Urinary bladder (tissue), 4 donors: ENCODE data around the gene UBE2D3. TPM values are rescaled to one million over a fixed set of nuclear protein-coding genes. Genes with fewer than 3 reads are reported as not detected.

Source experiments
- DNase-seq: peaks from one replicate; pipeline ENCODE4 v3.0.0-alpha.2; 2015; ENCODE audit errors: extremely low spot score
- H3K27ac ChIP-seq: one replicate; pipeline ENCODE4 v1.5.1; 2013; ENCODE audit warnings: low read depth, mild to moderate bottlenecking, moderate library complexity
- H3K36me3 ChIP-seq: one replicate; pipeline ENCODE4 v1.6.1; 2013; ENCODE audit warnings: mild to moderate bottlenecking, moderate library complexity; ENCODE audit not compliant: insufficient read depth
- H3K4me1 ChIP-seq: one replicate; pipeline ENCODE4 v1.6.1; 2013; ENCODE audit warnings: mild to moderate bottlenecking, moderate library complexity; ENCODE audit not compliant: insufficient read depth
- H3K4me3 ChIP-seq: one replicate; pipeline ENCODE4 v1.5.1; 2013; ENCODE audit warnings: low read depth, low read length
- WGBS: extraction: QIAGEN DNeasy Blood & Tissue Kit; methylation state at CpG from one replicate; pipeline ENCODE4 v1.1.7; 2013; 5-methylcytosine and 5-hydroxymethylcytosine counted together
- polyA plus RNA-seq: library from polyadenylated mRNA; stranded (reverse); fragments of 200-250 nt; gene quantifications from one replicate; pipeline ENCODE4 v1.2.3, GENCODE V29; 2013
- total RNA-seq: library from RNA; depleted of rRNA; stranded (reverse); fragments of >200 nt; gene quantifications from one replicate; pipeline ENCODE4 v1.2.3, GENCODE V29; 2014
- donor health status: healthy with polysubstance abuse.
- donor health status: healthy.

The UBE2D3 gene
- total and polyA plus RNA-seq, 2 donors = 220 to 285 TPM

DNA sequence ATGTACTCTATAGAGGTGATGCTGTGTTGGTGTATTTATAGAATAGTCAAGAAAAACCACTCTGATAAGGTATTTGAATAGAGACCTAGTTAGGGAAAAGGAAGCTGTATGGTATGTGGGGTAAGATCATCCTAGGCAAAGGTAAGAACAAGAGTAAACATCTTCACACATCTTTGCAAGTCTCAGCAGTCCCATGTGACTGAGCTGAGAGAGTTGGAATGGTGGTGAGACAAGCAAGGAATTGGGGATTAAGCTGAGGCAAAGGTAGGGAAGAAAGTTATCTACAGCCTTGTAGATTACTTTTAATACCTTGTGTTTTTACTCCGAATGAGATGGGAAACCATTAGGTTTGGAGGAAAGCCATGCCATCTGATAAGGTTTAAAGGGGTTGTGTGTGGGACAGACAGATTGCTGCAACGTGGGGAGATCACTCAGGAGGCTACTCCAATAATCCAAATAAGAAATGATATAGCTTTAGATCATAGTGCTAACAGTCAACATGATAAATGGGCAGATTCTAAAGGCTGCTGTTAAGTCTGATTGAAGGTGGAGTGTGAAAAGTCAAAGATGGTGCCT, 34.9 kb downstream of the UBE2D3 start:
- H3K4me3 ChIP-seq = no peak overlapping the region
- no peak for DNase-seq
- no peaks in the 10 kb centered on the region for H3K36me3 ChIP-seq
- WGBS = 59% methylated on average over 2 of the region's 2 CpGs
- H3K27ac ChIP-seq = no peak overlapping the region
- no peaks in the 10 kb centered on the region for H3K4me1 ChIP-seq

DNA sequence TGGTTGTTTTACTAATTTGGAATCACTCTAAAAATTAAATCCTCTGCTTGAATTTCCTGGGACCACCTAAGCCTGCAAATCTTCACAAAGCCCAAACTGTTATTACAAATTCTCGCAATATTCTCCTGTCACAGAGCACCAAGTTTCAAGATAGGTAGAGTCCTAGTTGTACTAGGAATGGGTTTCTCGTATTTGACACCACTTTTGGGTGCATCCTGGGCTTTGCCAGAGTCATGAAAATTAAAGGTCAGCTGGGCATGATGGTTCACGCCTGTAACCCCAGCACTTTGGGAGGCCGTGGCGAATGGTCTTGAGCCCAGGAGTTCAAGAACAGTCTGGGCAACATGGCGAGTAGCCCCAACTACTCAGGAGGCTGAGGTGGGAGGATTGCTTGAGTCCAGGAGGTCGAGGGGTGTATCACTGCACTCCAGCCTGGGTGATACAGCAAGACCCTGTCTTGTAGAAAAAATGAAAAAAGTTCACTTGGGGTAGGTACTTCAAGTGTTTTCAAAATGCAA, 36.0 kb downstream of the UBE2D3 start:
- WGBS = 82% methylated on average over 7 of the region's 7 CpGs
- no peaks in the 10 kb centered on the region for H3K36me3 ChIP-seq

DNA sequence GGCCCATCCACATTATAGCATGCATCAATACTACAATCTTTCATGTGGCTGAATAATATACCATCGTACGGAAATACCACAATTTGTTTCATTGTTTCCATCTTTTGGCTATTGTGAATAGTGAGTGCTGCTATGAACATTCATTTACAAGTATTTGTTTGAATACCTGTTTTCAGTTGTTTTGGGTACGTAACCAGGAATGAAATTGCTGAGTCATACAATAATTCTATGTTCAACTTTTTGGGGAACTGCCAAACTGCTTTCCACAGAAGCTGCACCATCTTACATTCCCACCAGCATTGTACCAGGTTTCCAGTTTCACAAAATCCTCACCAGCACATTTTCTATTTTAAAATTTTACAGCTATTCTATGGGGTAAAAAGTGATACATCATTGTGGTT, 38.0 kb downstream of the UBE2D3 start:
- no peak for DNase-seq
- H3K4me1 ChIP-seq = no peaks in the 10 kb centered on the region
- H3K4me3 ChIP-seq = no peak overlapping the region
- no peak overlapping the region for H3K27ac ChIP-seq
- H3K36me3 ChIP-seq = no peaks in the 10 kb centered on the region
- 72% methylated on average over 3 of the region's 3 CpGs for WGBS

More for the DNA sequence above, 36.0 kb downstream of the UBE2D3 start:
- DNase-seq = no peak
- no peak overlapping the region for H3K4me3 ChIP-seq
- H3K27ac ChIP-seq = no peak overlapping the region
- H3K4me1 ChIP-seq = no peaks in the 10 kb centered on the region

DNA sequence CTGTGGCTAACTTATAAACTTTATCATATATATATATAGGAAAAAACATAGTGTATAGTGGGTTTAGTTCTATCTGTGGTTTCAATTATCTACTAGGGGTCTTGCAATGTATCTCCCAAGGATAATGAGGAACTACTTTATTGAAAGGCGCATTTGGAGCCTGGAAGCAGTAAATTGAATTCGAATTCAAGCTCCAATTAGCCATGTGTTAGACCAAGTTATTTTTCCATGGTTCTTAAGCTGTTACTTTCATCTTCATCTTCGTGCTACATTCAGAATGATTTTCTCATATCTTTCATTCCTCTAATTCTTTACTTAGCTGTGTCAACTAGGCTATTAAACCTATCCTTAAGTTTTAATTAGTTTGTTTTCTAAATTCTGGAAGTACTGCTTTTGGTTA, 39.4 kb downstream of the UBE2D3 start:
- Histone ChIP-seq H3K27ac (no peak overlapping the region), H3K4me3 (no peak overlapping the region), H3K36me3 (no peaks in the 10 kb centered on the region), H3K4me1 (no peaks in the 10 kb centered on the region)
- DNase-seq = no peak
- WGBS = 96% methylated on average over 3 of the region's 3 CpGs

DNA sequence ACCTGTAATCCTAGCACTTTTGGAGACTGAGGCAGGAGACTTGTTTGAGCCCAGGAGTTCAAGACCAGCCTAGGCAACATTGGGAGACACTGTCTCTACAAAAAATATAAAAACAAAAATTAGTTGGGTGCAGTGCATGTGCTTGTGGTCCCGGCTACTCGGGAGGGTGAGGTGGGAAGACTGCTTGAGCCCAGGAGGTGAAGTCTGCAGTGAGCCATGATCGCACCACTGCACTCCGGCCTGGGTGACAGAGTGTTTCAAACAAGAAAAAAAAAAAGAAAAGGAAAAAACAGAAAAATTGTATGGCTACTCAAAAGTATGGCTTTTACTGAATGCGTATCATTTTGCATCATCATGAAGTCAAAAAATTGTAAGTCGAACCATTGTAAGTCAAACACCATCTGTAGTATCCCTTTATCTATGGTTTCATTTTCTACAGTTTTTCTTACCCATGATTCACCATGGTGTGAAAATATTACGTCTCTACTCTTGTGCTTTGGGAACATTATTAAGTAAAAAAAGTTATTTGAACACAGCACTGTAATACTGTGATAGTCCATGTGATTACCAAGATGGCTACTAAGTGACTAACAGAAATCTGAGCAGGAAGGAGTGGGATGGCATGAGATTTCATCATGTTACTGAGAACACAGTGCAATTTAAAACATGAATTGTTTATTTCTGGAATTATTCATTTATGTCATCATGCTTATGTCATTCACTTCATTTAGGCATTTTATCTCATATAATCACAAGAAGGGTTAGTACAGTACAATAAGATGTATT, 40.1 kb downstream of the UBE2D3 start:
- 96% methylated on average over 7 of the region's 7 CpGs for WGBS
- no peak overlapping the region for H3K27ac ChIP-seq
- H3K4me1 ChIP-seq = no peaks in the 10 kb centered on the region
- H3K4me3 ChIP-seq = no peak overlapping the region
- H3K36me3 ChIP-seq = no peaks in the 10 kb centered on the region
- no peak for DNase-seq

DNA sequence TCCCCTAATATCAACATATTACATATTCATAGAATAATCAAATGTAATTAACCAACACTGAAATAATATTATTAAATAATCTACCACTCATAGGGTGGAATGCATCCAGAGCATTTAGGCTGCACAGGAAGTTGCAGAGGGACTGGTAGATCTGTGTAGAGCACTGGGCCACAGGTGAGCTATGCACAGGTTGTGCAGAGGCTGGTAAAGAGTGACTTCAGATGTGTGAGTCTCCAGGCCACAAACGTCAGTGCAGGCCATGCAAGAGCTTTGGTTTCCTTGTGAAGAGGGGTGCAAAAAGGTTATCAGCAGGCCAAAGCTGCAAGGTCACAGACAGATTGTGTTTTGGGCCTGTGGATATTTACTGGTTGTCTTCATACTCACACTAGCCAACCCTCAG, 41.1 kb downstream of the UBE2D3 start:
- WGBS = 49% methylated on average over 1 of the region's 1 CpG
- H3K36me3 ChIP-seq = no peaks in the 10 kb centered on the region
- DNase-seq = no peak
- H3K27ac ChIP-seq = no peak overlapping the region
- no peak overlapping the region for H3K4me3 ChIP-seq
- no peaks in the 10 kb centered on the region for H3K4me1 ChIP-seq

DNA sequence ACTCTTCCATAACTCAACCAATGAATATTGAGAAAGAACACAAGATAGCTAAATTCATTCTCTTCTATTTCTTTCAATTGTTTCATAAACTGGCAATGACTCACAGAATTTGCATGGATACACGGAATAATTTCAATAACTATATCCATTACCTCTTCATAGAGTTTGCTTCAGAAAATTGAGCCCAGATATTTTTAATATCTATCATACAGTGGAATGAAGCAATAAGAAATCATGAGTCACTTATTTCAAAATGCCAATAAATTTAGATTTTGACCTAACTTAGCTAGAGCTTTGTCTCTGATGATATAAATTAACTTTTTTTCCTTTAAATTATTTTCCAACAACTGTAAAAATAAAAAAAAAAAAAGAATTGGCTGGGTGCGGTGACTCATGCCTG, 44.3 kb downstream of the UBE2D3 start:
- Histone ChIP-seq H3K4me1 (no peaks in the 10 kb centered on the region), H3K27ac (no peak overlapping the region), H3K4me3 (no peak overlapping the region), H3K36me3 (no peaks in the 10 kb centered on the region)
- WGBS = 90% methylated on average over 2 of the region's 2 CpGs
- no peak for DNase-seq

DNA sequence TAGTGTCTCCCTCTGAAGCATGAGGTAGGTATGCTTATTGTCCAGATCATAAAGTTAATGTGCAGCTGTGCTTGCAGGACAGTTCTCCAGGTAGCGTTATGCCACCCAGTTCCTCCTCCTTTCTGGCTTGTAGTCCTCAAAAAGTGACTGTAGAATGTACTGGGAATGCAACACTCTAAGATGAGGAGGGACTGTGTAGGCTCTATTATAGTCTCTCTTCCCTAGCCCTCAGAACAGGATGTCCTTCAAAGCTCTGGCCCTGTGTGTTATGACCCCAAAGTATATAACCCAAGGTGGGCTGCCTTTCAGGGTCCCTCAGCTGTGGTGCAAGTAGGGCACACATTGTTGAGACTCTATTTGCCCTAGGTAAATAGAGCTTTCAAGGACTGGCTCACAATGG, 45.8 kb downstream of the UBE2D3 start:
- Histone ChIP-seq H3K27ac (no peak overlapping the region), H3K4me1 (no peaks in the 10 kb centered on the region), H3K36me3 (no peaks in the 10 kb centered on the region), H3K4me3 (no peak overlapping the region)
- WGBS = 91% methylated on average over 1 of the region's 1 CpG
- no peak for DNase-seq

DNA sequence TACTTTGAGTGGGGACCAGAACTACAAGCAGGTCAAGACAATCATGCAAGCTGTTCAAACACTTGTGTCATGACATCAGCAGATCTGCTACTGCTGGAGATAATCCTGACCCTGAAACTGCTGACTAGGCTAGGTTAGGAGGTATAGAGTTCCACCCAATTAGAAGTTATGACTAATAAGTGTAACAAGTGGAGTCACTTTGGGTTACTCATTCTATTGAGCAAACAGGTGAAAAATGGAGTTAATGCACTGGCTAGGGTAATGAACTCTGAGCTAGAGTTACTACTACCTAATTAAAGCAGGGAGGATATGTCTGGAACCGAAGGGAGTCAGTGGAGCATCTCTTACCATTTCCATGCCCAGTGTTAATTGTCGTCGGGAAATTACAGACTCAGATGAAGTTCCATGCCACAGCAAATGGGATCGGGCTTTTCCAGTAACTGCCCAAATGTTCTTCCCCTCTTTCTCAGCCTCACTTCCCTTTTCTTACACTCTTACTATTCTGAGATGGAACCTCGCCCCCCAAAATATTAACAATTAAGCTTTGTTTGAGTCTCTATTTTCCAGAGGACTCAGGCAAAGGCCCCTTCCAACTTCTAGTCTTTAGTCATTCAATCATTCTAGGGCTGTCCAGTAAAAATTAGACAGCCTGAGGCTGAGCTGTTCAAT, 46.7 kb downstream of the UBE2D3 start:
- Histone ChIP-seq H3K4me1 (no peaks in the 10 kb centered on the region), H3K27ac (no peak overlapping the region), H3K4me3 (no peak overlapping the region), H3K36me3 (no peaks in the 10 kb centered on the region)
- 88% methylated on average over 5 of the region's 5 CpGs for WGBS
- DNase-seq = no peak

DNA sequence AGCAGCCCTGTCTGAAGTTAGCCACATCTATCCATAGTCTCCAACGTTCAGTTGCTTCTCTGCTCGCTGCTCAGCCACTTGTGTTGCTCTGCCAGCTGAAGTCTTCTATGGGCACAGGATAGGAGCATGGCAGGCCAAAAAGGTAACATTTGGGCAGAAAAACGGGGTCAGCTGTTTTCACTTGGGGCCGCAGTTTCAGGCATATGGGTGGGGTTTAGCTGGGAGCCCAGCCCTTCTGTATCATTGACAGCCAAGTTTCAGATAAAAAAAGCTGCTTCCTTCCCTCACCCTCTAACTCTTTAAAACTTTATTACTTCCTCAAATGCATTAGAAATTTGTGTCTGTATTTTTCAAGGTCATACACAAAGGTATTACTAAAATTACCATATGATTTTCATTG, 48.1 kb downstream of the UBE2D3 start:
- Histone ChIP-seq H3K36me3 (no peaks in the 10 kb centered on the region), H3K4me3 (no peak overlapping the region), H3K4me1 (no peaks in the 10 kb centered on the region), H3K27ac (no peak overlapping the region)
- DNase-seq = no peak
- 69% methylated on average over 4 of the region's 4 CpGs for WGBS

DNA sequence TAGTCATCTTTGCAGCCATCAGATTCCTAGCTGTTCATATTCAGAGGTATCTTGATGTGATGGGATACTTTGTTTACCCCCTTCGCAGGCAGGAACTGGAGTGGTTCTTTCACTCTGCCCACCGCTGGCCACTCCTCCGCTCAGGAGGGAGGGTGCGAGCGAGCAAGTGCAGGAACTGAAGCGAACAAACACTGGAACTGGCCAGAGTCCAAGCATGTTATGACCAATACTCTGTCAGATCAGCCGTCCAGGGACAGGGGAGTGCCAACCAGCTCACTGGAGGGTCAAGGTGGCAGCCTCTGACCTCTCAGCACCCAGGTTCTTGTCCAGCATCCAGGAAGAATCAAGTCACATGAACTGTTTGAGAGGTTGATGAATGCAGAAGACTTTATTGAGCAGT, 48.6 kb downstream of the UBE2D3 start:
- DNase-seq = no peak
- Histone ChIP-seq H3K27ac (no peak overlapping the region), H3K36me3 (no peaks in the 10 kb centered on the region), H3K4me3 (no peak overlapping the region), H3K4me1 (no peaks in the 10 kb centered on the region)
- WGBS = 66% methylated on average over 7 of the region's 7 CpGs

DNA sequence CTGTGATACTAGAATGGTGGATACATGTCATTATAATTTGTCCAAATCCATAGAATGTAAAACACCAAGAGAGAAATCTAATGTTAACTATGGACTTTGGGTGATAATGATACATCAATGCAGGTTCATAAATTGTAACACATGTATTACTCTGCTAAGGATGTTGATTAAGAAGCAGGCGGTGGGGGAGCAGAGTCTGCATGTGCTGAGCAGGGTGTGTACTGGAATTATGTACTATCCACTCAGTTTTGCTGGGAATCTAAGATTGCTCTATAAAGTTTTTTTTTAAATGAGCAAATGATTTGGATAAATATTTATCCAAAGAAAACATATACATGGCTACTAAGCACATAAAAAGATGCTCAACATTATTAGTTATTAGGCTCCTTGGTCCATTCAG, 51.5 kb downstream of the UBE2D3 start:
- WGBS = 68% methylated on average over 1 of the region's 1 CpG
- H3K27ac ChIP-seq = no peak overlapping the region
- H3K36me3 ChIP-seq = no peaks in the 10 kb centered on the region
- no peak overlapping the region for H3K4me3 ChIP-seq
- DNase-seq = no peak
- no peaks in the 10 kb centered on the region for H3K4me1 ChIP-seq

DNA sequence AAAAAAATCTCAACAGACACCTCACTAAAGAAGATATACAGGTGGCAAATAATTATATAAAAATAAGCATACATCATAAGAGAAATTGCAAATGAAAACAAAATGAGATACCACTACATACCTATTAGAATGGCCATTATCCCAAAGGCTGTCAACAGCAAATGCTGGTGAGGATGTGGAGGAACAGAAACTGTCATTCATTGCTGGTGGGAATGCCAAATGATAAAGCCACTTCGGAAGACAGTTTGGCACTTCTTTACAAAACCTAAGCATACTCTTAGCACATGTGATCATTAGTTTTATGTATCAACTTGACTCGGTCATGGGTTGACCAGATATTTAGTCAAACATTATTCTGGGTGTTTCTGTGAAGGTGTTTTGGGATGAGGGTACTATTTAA, 53.1 kb downstream of the UBE2D3 start:
- H3K4me3 ChIP-seq = no peak overlapping the region
- WGBS = 82% methylated on average over 2 of the region's 2 CpGs
- H3K27ac ChIP-seq = no peak overlapping the region
- DNase-seq = no peak
- no peaks in the 10 kb centered on the region for H3K36me3 ChIP-seq
- H3K4me1 ChIP-seq = no peaks in the 10 kb centered on the region

DNA sequence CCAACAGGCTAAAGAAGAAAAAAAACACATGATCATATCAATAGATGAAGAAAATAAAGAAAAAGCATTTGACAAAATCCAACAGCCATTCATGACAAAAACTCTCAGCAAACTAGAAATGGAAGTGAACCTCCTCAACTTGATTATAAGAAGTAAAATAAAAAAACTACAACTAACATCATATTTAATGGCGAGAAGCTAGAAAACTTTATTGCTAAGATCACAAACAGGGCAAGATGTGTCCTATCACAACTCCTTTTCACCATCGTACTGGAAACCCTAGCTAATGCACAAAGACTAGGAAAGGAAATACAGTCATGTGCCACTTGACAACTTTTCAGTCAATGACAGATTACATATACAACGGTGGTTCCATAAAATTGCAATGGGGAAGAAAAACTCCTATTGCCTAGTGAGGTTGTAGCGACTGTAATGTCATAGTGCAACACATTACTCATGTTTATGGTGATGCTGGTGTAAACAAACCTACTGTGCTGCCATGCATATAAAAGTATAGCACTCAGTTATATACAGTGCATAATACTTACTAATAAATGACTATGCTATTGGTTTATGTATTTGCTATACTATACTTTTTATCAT, 54.5 kb downstream of the UBE2D3 start:
- no peak overlapping the region for H3K27ac ChIP-seq
- H3K36me3 ChIP-seq = no peaks in the 10 kb centered on the region
- no peak for DNase-seq
- 76% methylated on average over 4 of the region's 4 CpGs for WGBS
- H3K4me3 ChIP-seq = no peak overlapping the region
- H3K4me1 ChIP-seq = no peaks in the 10 kb centered on the region
